SK-N-SH (cell line): Measurements from ENCODE around the gene DEGS1. TPM values are rescaled to one million over a fixed set of nuclear protein-coding genes. Genes with fewer than 3 reads are reported as not detected.

Source experiments
- CTCF ChIA-PET: fragments of 300-600, 350-600 bp; formaldehyde crosslinking; extraction: SDS; loops from one replicate; lab custom pipeline; 2021; lab: Yijun Ruan, JAX
- POLR2A ChIA-PET: fragments of 350-600 bp; sonication (Branson Sonifier 250); formaldehyde crosslinking; extraction: SDS; loops from one replicate; lab custom pipeline; 2020; ENCODE audit warnings: antibody characterized with exemption, inconsistent platforms; lab: Yijun Ruan, JAX
- DNase-seq: peaks from one replicate; pipeline ENCODE4 v3.0.0; 2012
- H2AFZ ChIP-seq: fragments of 200-600 bp; sonication (generic); 2 replicates; pipeline ENCODE4 v1.8.1; 2016; ENCODE audit warnings: antibody characterized with exemption, mild to moderate bottlenecking, low read depth
- H3F3A ChIP-seq: fragments of 200-600 bp; sonication (generic); replicated peaks from 2 replicates; pipeline ENCODE3; 2016; ENCODE audit warnings: antibody characterized with exemption, mild to moderate bottlenecking; ENCODE audit not compliant: insufficient read depth
- H3K27ac ChIP-seq, 2 experiments: fragments of 200-500 bp in 1 of 2; fragments of 200-600 bp in 1 of 2; sonication (Bioruptor generic) in 1 of 2; sonication (generic), shearing (Covaris generic) in 1 of 2; 2 replicates each; pipeline versions ENCODE4 v1.5.1 to v1.6.1; 2014 to 2016; ENCODE audit warnings: low read depth in 2 of 2, inconsistent platforms in 1 of 2, low read length in 1 of 2, mild to moderate bottlenecking in 1 of 2, mixed read lengths in 1 of 2
- H3K27me3 ChIP-seq: fragments of 200-600 bp; sonication (generic), shearing (Covaris generic); 2 replicates; pipeline ENCODE4 v1.6.1; 2016; ENCODE audit warnings: mixed run types; ENCODE audit not compliant: insufficient read depth
- H3K36me3 ChIP-seq, 2 experiments: fragments of 200-500 bp in 1 of 2; fragments of 200-600 bp in 1 of 2; sonication (Bioruptor generic) in 1 of 2; sonication (generic) in 1 of 2; replicated peaks in 1 of 2; 2 replicates each; pipeline versions ENCODE3 to v1.5.1; 2014 to 2016; ENCODE audit warnings: low read length in 1 of 2, mild to moderate bottlenecking in 1 of 2; ENCODE audit not compliant: insufficient read depth in 2 of 2, control insufficient read depth in 1 of 2
- H3K4me1 ChIP-seq, 2 experiments: fragments of 200-500 bp in 1 of 2; fragments of 200-600 bp in 1 of 2; sonication (Bioruptor generic) in 1 of 2; sonication (generic), shearing (Covaris generic) in 1 of 2; 2 replicates each; pipeline versions ENCODE4 v1.5.1 to v1.6.1; 2014 to 2016; ENCODE audit warnings: low read depth in 1 of 2, low read length in 1 of 2, mixed run types in 1 of 2; ENCODE audit not compliant: insufficient read depth in 2 of 2, control insufficient read depth in 1 of 2
- H3K4me2 ChIP-seq: fragments of 200-600 bp; sonication (generic), shearing (Covaris generic); 2 replicates; pipeline ENCODE4 v1.6.1; 2017; ENCODE audit warnings: mixed run types
- H3K4me3 ChIP-seq, 2 experiments: fragments of 200-500 bp in 1 of 2; fragments of 200-600 bp in 1 of 2; sonication (Bioruptor generic) in 1 of 2; sonication (generic), shearing (Covaris generic) in 1 of 2; 2 replicates each; pipeline versions ENCODE4 v1.5.1 to v1.8.1; 2014 to 2016; ENCODE audit warnings: low read depth in 2 of 2, inconsistent platforms in 1 of 2, low read length in 1 of 2, mild to moderate bottlenecking in 1 of 2, mixed read lengths in 1 of 2, moderate library complexity in 1 of 2
- H3K79me2 ChIP-seq: fragments of 200-600 bp; sonication (generic); 2 replicates; pipeline ENCODE4 v1.8.1; 2017; ENCODE audit warnings: mild to moderate bottlenecking; ENCODE audit not compliant: insufficient read depth
- H3K9ac ChIP-seq: fragments of 200-600 bp; sonication (generic); 2 replicates; pipeline ENCODE4 v1.6.1; 2017; ENCODE audit warnings: mixed run types
- H3K9me2 ChIP-seq: fragments of 200-600 bp; sonication (generic); 2 replicates; pipeline ENCODE4 v1.6.1; 2017; ENCODE audit warnings: mixed run types
- H3K9me3 ChIP-seq: fragments of 200-600 bp; sonication (generic); 2 replicates; pipeline ENCODE4 v1.6.1; 2017; ENCODE audit warnings: mixed run types, mild to moderate bottlenecking, moderate library complexity
- H4K20me1 ChIP-seq: fragments of 200-600 bp; sonication (generic); 2 replicates; pipeline ENCODE4 v1.6.1; 2017; ENCODE audit warnings: mild to moderate bottlenecking, mixed run types; ENCODE audit not compliant: insufficient read depth
- CHD2 ChIP-seq: fragments of 150-350 bp; IDR thresholded peaks from 2 replicates; pipeline ENCODE4 v1.6.1; 2018; ENCODE audit warnings: low read length; ENCODE audit not compliant: partially characterized antibody
- ELF1 ChIP-seq: IDR thresholded peaks from 2 replicates; pipeline ENCODE4 v1.4.0; 2012
- EP300 ChIP-seq, 2 experiments: IDR thresholded peaks; 2 replicates each; pipeline versions ENCODE4 v1.4.0 to v1.6.1; 2012; ENCODE audit warnings: borderline replicate concordance in 1 of 2, low read depth in 1 of 2, low read length in 1 of 2
- FOSL2 ChIP-seq: IDR thresholded peaks from 2 replicates; pipeline ENCODE4 v1.4.0; 2012; ENCODE audit warnings: low read depth, mild to moderate bottlenecking, moderate library complexity, borderline replicate concordance
- FOXJ3 ChIP-seq: sonication (generic); formaldehyde crosslinking; IDR thresholded peaks from 2 replicates; pipeline ENCODE4 v1.5.1; 2020; ENCODE audit warnings: mild to moderate bottlenecking, missing genetic modification reagents
- FOXM1 ChIP-seq: IDR thresholded peaks from 2 replicates; pipeline ENCODE4 v1.4.0; 2012; ENCODE audit warnings: low read depth, mild to moderate bottlenecking
- GABPA ChIP-seq: IDR thresholded peaks from 2 replicates; pipeline ENCODE4 v1.4.0; 2012; ENCODE audit warnings: low read depth, mild to moderate bottlenecking
- JUND ChIP-seq: IDR thresholded peaks from 2 replicates; pipeline ENCODE4 v1.4.0; 2012
- MAX ChIP-seq: IDR thresholded peaks from 2 replicates; pipeline ENCODE4 v1.4.0; 2012; ENCODE audit warnings: low read depth
- MEF2A ChIP-seq: IDR thresholded peaks from 2 replicates; pipeline ENCODE4 v1.4.0; 2012; ENCODE audit warnings: low read depth, borderline replicate concordance
- NFIC ChIP-seq: IDR thresholded peaks from 2 replicates; pipeline ENCODE4 v1.4.0; 2012; ENCODE audit warnings: borderline replicate concordance
- NRF1 ChIP-seq: IDR thresholded peaks from 2 replicates; pipeline ENCODE4 v1.6.1; 2012; ENCODE audit warnings: low read depth, mild to moderate bottlenecking, low read length
- POLR2AphosphoS5 ChIP-seq: IDR thresholded peaks from 2 replicates; pipeline ENCODE4 v1.6.1; 2012; ENCODE audit warnings: low read depth, low read length
- RAD21 ChIP-seq: IDR thresholded peaks from 2 replicates; pipeline ENCODE4 v1.6.1; 2012; ENCODE audit warnings: mild to moderate bottlenecking, low read length
- RCOR1 ChIP-seq: fragments of 150-350 bp; IDR thresholded peaks from 2 replicates; pipeline ENCODE4 v1.6.1; 2017; ENCODE audit warnings: antibody characterized with exemption, low read length
- RFX5 ChIP-seq: IDR thresholded peaks from 2 replicates; pipeline ENCODE4 v1.6.1; 2012; ENCODE audit warnings: mild to moderate bottlenecking, improper control_type of control experiment, low read length
- RXRA ChIP-seq: IDR thresholded peaks from 2 replicates; pipeline ENCODE4 v1.4.0; 2012; ENCODE audit warnings: low read depth, mild to moderate bottlenecking, borderline replicate concordance
- SIN3A ChIP-seq: IDR thresholded peaks from 2 replicates; pipeline ENCODE4 v1.6.1; 2012; ENCODE audit warnings: low read depth, mild to moderate bottlenecking, low read length, moderate library complexity, borderline replicate concordance
- TAF1 ChIP-seq: IDR thresholded peaks from 2 replicates; pipeline ENCODE4 v1.6.1; 2012; ENCODE audit warnings: low read depth, mild to moderate bottlenecking, low read length, moderate library complexity, borderline replicate concordance
- TCF12 ChIP-seq: IDR thresholded peaks from 2 replicates; pipeline ENCODE4 v1.4.0; 2012
- TEAD4 ChIP-seq: IDR thresholded peaks from 2 replicates; pipeline ENCODE4 v1.4.0; 2012; ENCODE audit warnings: mild to moderate bottlenecking, borderline replicate concordance; ENCODE audit not compliant: insufficient read depth
- USF2 ChIP-seq: fragments of 150-350 bp; IDR thresholded peaks from 2 replicates; pipeline ENCODE4 v1.6.1; 2017; ENCODE audit warnings: antibody characterized with exemption, low read length, low read depth, borderline replicate concordance
- YY1 ChIP-seq: IDR thresholded peaks from 2 replicates; pipeline ENCODE4 v1.4.0; 2012; ENCODE audit warnings: low read depth, mild to moderate bottlenecking
- WGBS: methylation state at CpG from one replicate; pipeline ENCODE4 v1.1.6; 2017; ENCODE audit warnings: low lambda C conversion rate; 5-methylcytosine and 5-hydroxymethylcytosine counted together
- polyA plus RNA-seq, 3 experiments: library from polyadenylated mRNA; depleted of rRNA; stranded (reverse); fragments of >200 nt; gene quantifications; 2 replicates each; pipeline ENCODE4 v1.2.3, GENCODE V29; 2012
- TF ChIP-seq, protein P1 (sequence below): fragments of 200-600 bp; sonication (generic); IDR thresholded peaks from 2 replicates; pipeline ENCODE4 v1.6.1; 2017; ENCODE audit warnings: antibody characterized with exemption, mild to moderate bottlenecking, moderate library complexity
- TF ChIP-seq, protein P2 (sequence below): IDR thresholded peaks from 2 replicates; pipeline ENCODE4 v1.6.1; 2012; ENCODE audit warnings: mild to moderate bottlenecking, low read depth, low read length, moderate library complexity
- TF ChIP-seq, protein P3 (sequence below): IDR thresholded peaks from 2 replicates; pipeline ENCODE4; 2012
- TF ChIP-seq, protein P4 (sequence below): IDR thresholded peaks from 2 replicates; pipeline ENCODE4 v1.4.0; 2012; ENCODE audit warnings: low read depth, borderline replicate concordance

DEGS1 gene
- polyA plus RNA-seq, 1 of the 3 experiments (the other 2 are of a cell fraction) = 62.3 TPM

- POLR2A ChIA-PET = interaction anchor here (0.5 kb wide), 1 partner anchor 1445 kb away, joined by 3 read pairs; no protein-coding TSS in a partner anchor
- H3K4me3 ChIP-seq = peak overlapping the region in 1 of 2 experiments; percentile 7; a peak in 1 of 4 replicates
- H3K36me3 ChIP-seq = no peaks in the 10 kb centered on the region
- no peaks in the 10 kb centered on the region for H3K79me2 ChIP-seq
- CTCF ChIA-PET = interaction anchor here (0.9 to 1.7 kb wide), 5 partner anchors 9 to 165 kb away, joined by 3 to 6 read pairs (median 4); no protein-coding TSS in a partner anchor
- H3K27me3 ChIP-seq = no peaks in the 10 kb centered on the region
- H2AFZ ChIP-seq = peak overlapping the region; percentile 82; the same call in 1 of the 2 replicates
- no peaks in the 10 kb centered on the region for H3K9me3 ChIP-seq
- no peaks in the 10 kb centered on the region for H3K9me2 ChIP-seq
- no peak for DNase-seq
- peak overlapping the region in 1 of 2 experiments; percentile 70; a peak in 2 of 4 replicates for H3K27ac ChIP-seq
- peak overlapping the region; percentile 28; the same call in 1 of the 2 replicates for H3K9ac ChIP-seq
- H4K20me1 ChIP-seq = no peaks in the 10 kb centered on the region
- peak overlapping the region; percentile 67; the same call in 1 of the 2 replicates for H3K4me2 ChIP-seq
- H3K4me1 ChIP-seq = 0 out of 4 replicates have a peak, but pooled peaks cover 0 to 3% of the 10 kb centered on the region in 2 experiments
- 37% methylated on average over 5 of the region's 5 CpGs for WGBS
- peaks cover 17% of the 10 kb centered on the region for H3F3A ChIP-seq
- TF ChIP-seq TAF1 = no peak
- TF ChIP-seq, protein P1, sequence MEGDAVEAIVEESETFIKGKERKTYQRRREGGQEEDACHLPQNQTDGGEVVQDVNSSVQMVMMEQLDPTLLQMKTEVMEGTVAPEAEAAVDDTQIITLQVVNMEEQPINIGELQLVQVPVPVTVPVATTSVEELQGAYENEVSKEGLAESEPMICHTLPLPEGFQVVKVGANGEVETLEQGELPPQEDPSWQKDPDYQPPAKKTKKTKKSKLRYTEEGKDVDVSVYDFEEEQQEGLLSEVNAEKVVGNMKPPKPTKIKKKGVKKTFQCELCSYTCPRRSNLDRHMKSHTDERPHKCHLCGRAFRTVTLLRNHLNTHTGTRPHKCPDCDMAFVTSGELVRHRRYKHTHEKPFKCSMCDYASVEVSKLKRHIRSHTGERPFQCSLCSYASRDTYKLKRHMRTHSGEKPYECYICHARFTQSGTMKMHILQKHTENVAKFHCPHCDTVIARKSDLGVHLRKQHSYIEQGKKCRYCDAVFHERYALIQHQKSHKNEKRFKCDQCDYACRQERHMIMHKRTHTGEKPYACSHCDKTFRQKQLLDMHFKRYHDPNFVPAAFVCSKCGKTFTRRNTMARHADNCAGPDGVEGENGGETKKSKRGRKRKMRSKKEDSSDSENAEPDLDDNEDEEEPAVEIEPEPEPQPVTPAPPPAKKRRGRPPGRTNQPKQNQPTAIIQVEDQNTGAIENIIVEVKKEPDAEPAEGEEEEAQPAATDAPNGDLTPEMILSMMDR = no peak
- TF ChIP-seq MAX = no peak
- TF ChIP-seq, protein P2, sequence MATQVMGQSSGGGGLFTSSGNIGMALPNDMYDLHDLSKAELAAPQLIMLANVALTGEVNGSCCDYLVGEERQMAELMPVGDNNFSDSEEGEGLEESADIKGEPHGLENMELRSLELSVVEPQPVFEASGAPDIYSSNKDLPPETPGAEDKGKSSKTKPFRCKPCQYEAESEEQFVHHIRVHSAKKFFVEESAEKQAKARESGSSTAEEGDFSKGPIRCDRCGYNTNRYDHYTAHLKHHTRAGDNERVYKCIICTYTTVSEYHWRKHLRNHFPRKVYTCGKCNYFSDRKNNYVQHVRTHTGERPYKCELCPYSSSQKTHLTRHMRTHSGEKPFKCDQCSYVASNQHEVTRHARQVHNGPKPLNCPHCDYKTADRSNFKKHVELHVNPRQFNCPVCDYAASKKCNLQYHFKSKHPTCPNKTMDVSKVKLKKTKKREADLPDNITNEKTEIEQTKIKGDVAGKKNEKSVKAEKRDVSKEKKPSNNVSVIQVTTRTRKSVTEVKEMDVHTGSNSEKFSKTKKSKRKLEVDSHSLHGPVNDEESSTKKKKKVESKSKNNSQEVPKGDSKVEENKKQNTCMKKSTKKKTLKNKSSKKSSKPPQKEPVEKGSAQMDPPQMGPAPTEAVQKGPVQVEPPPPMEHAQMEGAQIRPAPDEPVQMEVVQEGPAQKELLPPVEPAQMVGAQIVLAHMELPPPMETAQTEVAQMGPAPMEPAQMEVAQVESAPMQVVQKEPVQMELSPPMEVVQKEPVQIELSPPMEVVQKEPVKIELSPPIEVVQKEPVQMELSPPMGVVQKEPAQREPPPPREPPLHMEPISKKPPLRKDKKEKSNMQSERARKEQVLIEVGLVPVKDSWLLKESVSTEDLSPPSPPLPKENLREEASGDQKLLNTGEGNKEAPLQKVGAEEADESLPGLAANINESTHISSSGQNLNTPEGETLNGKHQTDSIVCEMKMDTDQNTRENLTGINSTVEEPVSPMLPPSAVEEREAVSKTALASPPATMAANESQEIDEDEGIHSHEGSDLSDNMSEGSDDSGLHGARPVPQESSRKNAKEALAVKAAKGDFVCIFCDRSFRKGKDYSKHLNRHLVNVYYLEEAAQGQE = no peak
- no peak for TF ChIP-seq POLR2AphosphoS5
- TF ChIP-seq YY1 = no peak
- TF ChIP-seq FOSL2 = peak; percentile 62
- peak; percentile 80 for TF ChIP-seq NFIC
- no peak for TF ChIP-seq RCOR1
- no peak for TF ChIP-seq USF2
- TF ChIP-seq RAD21 = no peak
- TF ChIP-seq JUND = peak; percentile 48
- no peak for TF ChIP-seq MEF2A
- TF ChIP-seq ELF1 = 0 out of 2 replicates have a peak, but pooled peaks have one; percentile 12
- no peak for TF ChIP-seq GABPA
- TF ChIP-seq, protein P3, sequence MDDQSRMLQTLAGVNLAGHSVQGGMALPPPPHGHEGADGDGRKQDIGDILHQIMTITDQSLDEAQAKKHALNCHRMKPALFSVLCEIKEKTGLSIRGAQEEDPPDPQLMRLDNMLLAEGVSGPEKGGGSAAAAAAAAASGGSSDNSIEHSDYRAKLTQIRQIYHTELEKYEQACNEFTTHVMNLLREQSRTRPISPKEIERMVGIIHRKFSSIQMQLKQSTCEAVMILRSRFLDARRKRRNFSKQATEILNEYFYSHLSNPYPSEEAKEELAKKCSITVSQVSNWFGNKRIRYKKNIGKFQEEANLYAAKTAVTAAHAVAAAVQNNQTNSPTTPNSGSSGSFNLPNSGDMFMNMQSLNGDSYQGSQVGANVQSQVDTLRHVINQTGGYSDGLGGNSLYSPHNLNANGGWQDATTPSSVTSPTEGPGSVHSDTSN = 0 out of 2 replicates have a peak, but pooled peaks have one; percentile 27
- TF ChIP-seq RFX5 = no peak
- TF ChIP-seq TCF12 = no peak
- no peak for TF ChIP-seq CHD2
- TF ChIP-seq TEAD4 = peak; percentile 15; the same call in 1 of the 2 replicates
- TF ChIP-seq FOXJ3 (CRISPR knock-in tag) = no peak
- TF ChIP-seq NRF1 = no peak
- peak; percentile 63; the same call in 1 of the 2 replicates for TF ChIP-seq RXRA
- no peak for TF ChIP-seq FOXM1
- no peak for TF ChIP-seq EP300 (IDR thresholded peaks at IDR 0.05; ENCODE audit: borderline replicate concordance in 1 of 2, low read depth in 1 of 2, low read length in 1 of 2)
- no peak for TF ChIP-seq SIN3A
- TF ChIP-seq, protein P4, sequence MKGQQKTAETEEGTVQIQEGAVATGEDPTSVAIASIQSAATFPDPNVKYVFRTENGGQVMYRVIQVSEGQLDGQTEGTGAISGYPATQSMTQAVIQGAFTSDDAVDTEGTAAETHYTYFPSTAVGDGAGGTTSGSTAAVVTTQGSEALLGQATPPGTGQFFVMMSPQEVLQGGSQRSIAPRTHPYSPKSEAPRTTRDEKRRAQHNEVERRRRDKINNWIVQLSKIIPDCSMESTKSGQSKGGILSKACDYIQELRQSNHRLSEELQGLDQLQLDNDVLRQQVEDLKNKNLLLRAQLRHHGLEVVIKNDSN = no peak
Observed at GRCh38 chr1:224168859-224169380, 14.1 kb upstream of the DEGS1 start.
